IMR-90 (cell line): Measurements from ENCODE around the gene VSIR. TPM values are rescaled to one million over a fixed set of nuclear protein-coding genes. Genes with fewer than 3 reads are reported as not detected.

Experiments
- ATAC-seq: fragments of 200-7000 bp; cut with Tn5 transposase; 2 replicates; pipeline ENCODE4 v1.9.1; 2020; ENCODE audit warnings: low read depth, mild to moderate bottlenecking, moderate library complexity
- BruUV-seq: library from RNA; stranded (reverse); fragments of 400-500 nt; replicated peaks from 2 replicates; lab custom pipeline; 2021; lab: Mats Ljungman, UMichigan
- CTCF ChIA-PET: fragments of 300-600 bp; formaldehyde crosslinking; extraction: SDS; loops from one replicate; lab custom pipeline; 2021; ENCODE audit warnings: antibody characterized with exemption; lab: Yijun Ruan, JAX
- POLR2A ChIA-PET: fragments of 300-600 bp; sonication (Branson Sonifier 250); formaldehyde crosslinking; loops from one replicate; lab custom pipeline; 2022; ENCODE audit warnings: antibody characterized with exemption; ENCODE audit not compliant: unreplicated experiment; lab: Charles Lee
- DNase-seq: peaks from one replicate; pipeline ENCODE4 v3.0.0; 2013
- H2AFZ ChIP-seq: replicated peaks from 2 replicates; pipeline ENCODE3; 2013; ENCODE audit warnings: low read length, mild to moderate bottlenecking; ENCODE audit not compliant: poor library complexity
- H2AK5ac ChIP-seq: 2 replicates; pipeline ENCODE4 v1.6.1; 2013; ENCODE audit warnings: low read depth, low read length, inconsistent platforms
- H2AK9ac ChIP-seq: replicated peaks from 2 replicates; pipeline ENCODE3; 2013; ENCODE audit warnings: mild to moderate bottlenecking, low read depth, low read length, moderate library complexity; ENCODE audit not compliant: poor library complexity
- H2BK120ac ChIP-seq: 2 replicates; pipeline ENCODE4 v1.6.1; 2013; ENCODE audit warnings: low read depth, low read length, inconsistent platforms
- H2BK15ac ChIP-seq: 3 replicates; pipeline ENCODE4 v1.6.1; 2013; ENCODE audit warnings: low read depth, low read length, inconsistent platforms
- H2BK20ac ChIP-seq: 2 replicates; pipeline ENCODE4 v1.6.1; 2013; ENCODE audit warnings: low read depth, mild to moderate bottlenecking, inconsistent platforms, low read length, moderate library complexity
- H2BK5ac ChIP-seq: 2 replicates; pipeline ENCODE4 v1.6.1; 2013; ENCODE audit warnings: mild to moderate bottlenecking, low read depth, low read length, inconsistent platforms; ENCODE audit not compliant: poor library complexity, severe bottlenecking
- H3K14ac ChIP-seq: replicated peaks from 2 replicates; pipeline ENCODE4 v1.6.1; 2013; ENCODE audit warnings: low read depth, low read length, inconsistent platforms
- H3K18ac ChIP-seq: 2 replicates; pipeline ENCODE4 v1.6.1; 2013; ENCODE audit warnings: low read depth, low read length, control low read depth
- H3K23ac ChIP-seq: 2 replicates; pipeline ENCODE4 v1.6.1; 2013; ENCODE audit warnings: low read depth, low read length, inconsistent platforms
- H3K27ac ChIP-seq: 2 replicates; pipeline ENCODE4 v1.5.1; 2013; ENCODE audit warnings: mild to moderate bottlenecking, control low read depth, low read length; ENCODE audit not compliant: insufficient read depth
- H3K27me3 ChIP-seq: 2 replicates; pipeline ENCODE4 v1.6.1; 2013; ENCODE audit warnings: low read length; ENCODE audit not compliant: control insufficient read depth, insufficient read depth
- H3K36me3 ChIP-seq: 2 replicates; pipeline ENCODE4 v1.6.1; 2013; ENCODE audit warnings: low read length, mixed read lengths; ENCODE audit not compliant: control insufficient read depth, insufficient read depth
- H3K4ac ChIP-seq: 2 replicates; pipeline ENCODE4 v1.6.1; 2013; ENCODE audit warnings: low read depth, low read length, inconsistent platforms
- H3K4me1 ChIP-seq: 2 replicates; pipeline ENCODE4 v1.6.1; 2013; ENCODE audit warnings: low read length, mixed read lengths; ENCODE audit not compliant: control insufficient read depth, insufficient read depth
- H3K4me2 ChIP-seq: 2 replicates; pipeline ENCODE4 v1.6.1; 2013; ENCODE audit warnings: low read depth, mild to moderate bottlenecking, control low read depth, low read length, moderate library complexity
- H3K4me3 ChIP-seq: 2 replicates; pipeline ENCODE4 v1.5.1; 2013; ENCODE audit warnings: low read depth, mild to moderate bottlenecking, control low read depth, low read length, moderate library complexity; ENCODE audit not compliant: insufficient read depth
- H3K56ac ChIP-seq: 2 replicates; pipeline ENCODE4 v1.6.1; 2013; ENCODE audit warnings: low read length, inconsistent platforms; ENCODE audit not compliant: insufficient read depth; ENCODE audit errors: extremely low read depth
- H3K79me1 ChIP-seq, 2 experiments: 2 replicates each; pipeline ENCODE4 v1.6.1; 2013; ENCODE audit warnings: low read length in 2 of 2, inconsistent platforms in 1 of 2, low read depth in 1 of 2
- H3K9ac ChIP-seq: 2 replicates; pipeline ENCODE4 v1.6.1; 2013; ENCODE audit warnings: low read depth, low read length, control low read depth
- H3K9me1 ChIP-seq: 2 replicates; pipeline ENCODE4 v1.6.1; 2013; ENCODE audit warnings: low read length, inconsistent platforms; ENCODE audit not compliant: insufficient read depth
- H3K9me3 ChIP-seq: 2 replicates; pipeline ENCODE4 v1.6.1; 2013; ENCODE audit warnings: low read length; ENCODE audit not compliant: control insufficient read depth, insufficient read depth
- H4K20me1 ChIP-seq: 2 replicates; pipeline ENCODE4 v1.6.1; 2013; ENCODE audit warnings: low read length, inconsistent platforms; ENCODE audit not compliant: insufficient read depth
- H4K5ac ChIP-seq: 2 replicates; pipeline ENCODE4 v1.6.1; 2013; ENCODE audit warnings: mild to moderate bottlenecking, low read depth, low read length, control low read depth
- H4K8ac ChIP-seq, 2 experiments: 2 replicates each; pipeline ENCODE4 v1.6.1; 2013; ENCODE audit warnings: low read depth in 2 of 2, low read length in 2 of 2, control low read depth in 1 of 2, inconsistent platforms in 1 of 2
- H4K91ac ChIP-seq: 2 replicates; pipeline ENCODE4 v1.6.1; 2013; ENCODE audit warnings: low read depth, low read length, inconsistent platforms; ENCODE audit not compliant: insufficient read depth
- BHLHE40 ChIP-seq: fragments of 150-350 bp; IDR thresholded peaks from 2 replicates; pipeline ENCODE4 v1.6.1; 2016; ENCODE audit warnings: mild to moderate bottlenecking, low read depth, low read length
- CEBPB ChIP-seq: IDR thresholded peaks from 2 replicates; pipeline ENCODE4 v1.6.1; 2012; ENCODE audit warnings: low read depth, low read length, improper control_type of control experiment
- CHD1 ChIP-seq: IDR thresholded peaks from 2 replicates; pipeline ENCODE4 v1.6.1; 2012; ENCODE audit warnings: low read depth, low read length, improper control_type of control experiment
- CTCF ChIP-seq: conservative IDR thresholded peaks from 2 replicates; pipeline ENCODE4 v1.5.1; 2012; ENCODE audit warnings: mild to moderate bottlenecking, low read depth, low read length, improper control_type of control experiment
- ELK1 ChIP-seq: fragments of 150-350 bp; IDR thresholded peaks from 2 replicates; pipeline ENCODE4 v1.6.1; 2016; ENCODE audit warnings: low read depth, mild to moderate bottlenecking, low read length, moderate library complexity, borderline replicate concordance
- FOS ChIP-seq: fragments of 150-350 bp; IDR thresholded peaks from 2 replicates; pipeline ENCODE4 v1.6.1; 2016; ENCODE audit warnings: low read depth, low read length
- MAFK ChIP-seq: IDR thresholded peaks from 2 replicates; pipeline ENCODE4 v1.6.1; 2012; ENCODE audit warnings: low read depth, low read length, improper control_type of control experiment
- MAZ ChIP-seq: IDR thresholded peaks from 2 replicates; pipeline ENCODE4 v1.6.1; 2012; ENCODE audit warnings: low read depth, mild to moderate bottlenecking, low read length, improper control_type of control experiment, moderate library complexity, borderline replicate concordance
- MXI1 ChIP-seq: IDR thresholded peaks from 2 replicates; pipeline ENCODE4 v1.6.1; 2012; ENCODE audit warnings: low read depth, mild to moderate bottlenecking, low read length, moderate library complexity, borderline replicate concordance
- NFE2L2 ChIP-seq: fragments of 150-350 bp; IDR thresholded peaks from 2 replicates; pipeline ENCODE4 v1.6.1; 2016; ENCODE audit warnings: low read depth, mild to moderate bottlenecking, low read length
- POLR2A ChIP-seq: IDR thresholded peaks from 2 replicates; pipeline ENCODE4 v1.6.1; 2012; ENCODE audit warnings: mild to moderate bottlenecking, low read depth, low read length
- RAD21 ChIP-seq: IDR thresholded peaks from 2 replicates; pipeline ENCODE4 v1.6.1; 2012; ENCODE audit warnings: low read length, improper control_type of control experiment
- RCOR1 ChIP-seq: IDR thresholded peaks from 2 replicates; pipeline ENCODE4 v1.6.1; 2012; ENCODE audit warnings: mild to moderate bottlenecking, low read length, improper control_type of control experiment; ENCODE audit not compliant: insufficient replicate concordance
- RFX5 ChIP-seq: IDR thresholded peaks from 2 replicates; pipeline ENCODE4 v1.8.0; 2012; ENCODE audit warnings: low read depth, mild to moderate bottlenecking, low read length, moderate library complexity
- SMC3 ChIP-seq: fragments of 150-350 bp; IDR thresholded peaks from 2 replicates; pipeline ENCODE4 v1.6.1; 2016; ENCODE audit warnings: low read depth, mild to moderate bottlenecking, antibody characterized with exemption, low read length, moderate library complexity
- USF2 ChIP-seq: fragments of 150-350 bp; IDR thresholded peaks from 2 replicates; pipeline ENCODE4 v1.6.1; 2017; ENCODE audit warnings: mild to moderate bottlenecking, antibody characterized with exemption, low read length, low read depth
- WGBS, 2 experiments: methylation state at CpG; one replicate each; pipeline versions ENCODE4 v1.1.5 to v1.1.7; 2013; ENCODE audit warnings: missing lambda C conversion rate in 2 of 2; ENCODE audit not compliant: insufficient read length in 1 of 2; ENCODE audit errors: extremely low coverage in 2 of 2; 5-methylcytosine and 5-hydroxymethylcytosine counted together
- dilution Hi-C: fragments of 300-500 bp; cut with HindIII; formaldehyde crosslinking; loops from one replicate; pipeline ENCODE4 v1.14.3; 2018; ENCODE audit warnings: low sequenced_read_pairs; ENCODE audit not compliant: unreplicated experiment
- in situ Hi-C: fragments of 300-500 bp; cut with MboI; formaldehyde crosslinking; loops from 3 replicates; pipeline ENCODE4 v1.14.3; 2019; ENCODE audit warnings: low sequenced_read_pairs, inconsistent platforms, mixed read lengths
- intact Hi-C: fragments of 100-400 bp; cut with micrococcal nuclease; formaldehyde crosslinking; loops from 2 replicates; pipeline ENCODE4 v1.10.0; 2022
- polyA plus RNA-seq, 3 experiments: library from polyadenylated mRNA; depleted of rRNA; stranded (reverse); fragments of >200 nt; gene quantifications; 2 replicates each; pipeline ENCODE4 v1.2.3, GENCODE V29; 2012; ENCODE audit warnings: low replicate concordance in 1 of 3
- total RNA-seq: library from RNA; depleted of rRNA; stranded (reverse); fragments of >200 nt; gene quantifications from 2 replicates; pipeline ENCODE4 v1.2.3, GENCODE V29; 2012

The VSIR gene
- total and polyA plus RNA-seq, 2 of the 4 experiments (the other 2 are of a cell fraction), result 5.0 to 23.8 TPM

GRCh38 chr10:71743089-71743838, 30.1 kb downstream of the VSIR start:
- Histone ChIP-seq H4K20me1 (no peaks in the 10 kb centered on the region; the same call in 1 of the 2 replicates), H3K4me3 (no peak overlapping the region), H3K79me1 (no peaks in the 10 kb centered on the region), H2BK120ac (no peak overlapping the region), H4K8ac (no peak overlapping the region), H4K91ac (no peak overlapping the region), H3K14ac (no peak overlapping the region), H2BK20ac (no peak overlapping the region), H3K9me3 (peaks cover 2% of the 10 kb centered on the region; the same call in 1 of the 2 replicates), H3K27me3 (peaks cover 7% of the 10 kb centered on the region), H3K4me2 (no peak overlapping the region), H2AK5ac (no peak overlapping the region), H3K9me1 (no peaks in the 10 kb centered on the region), H2BK5ac (no peak overlapping the region), H3K36me3 (no peaks in the 10 kb centered on the region), H2BK15ac (no peak overlapping the region), H2AFZ (no peak overlapping the region), H2AK9ac (peak overlapping the region; percentile 55), H4K5ac (no peak overlapping the region), H3K9ac (no peak overlapping the region), H3K23ac (no peak overlapping the region), H3K18ac (no peak overlapping the region), H3K4me1 (peaks cover 2% of the 10 kb centered on the region; the same call in 1 of the 2 replicates), H3K4ac (no peak overlapping the region), H3K56ac (no peak overlapping the region), H3K27ac (no peak overlapping the region)
- dilution Hi-C loops (no loop called here), intact Hi-C loops (no loop called here), in situ Hi-C loops (no loop called here)
- ChIA-PET POLR2A (no interaction called here), CTCF (no interaction called here)
- ATAC-seq (no peak), DNase-seq (no peak)
- TF ChIP-seq ELK1, result no peak
- TF ChIP-seq CTCF, result no peak
- no peak for TF ChIP-seq POLR2A
- no peak for TF ChIP-seq RCOR1
- TF ChIP-seq RFX5, result no peak
- TF ChIP-seq MAZ, result no peak
- no peak for TF ChIP-seq MXI1
- TF ChIP-seq USF2, result no peak
- no peak for TF ChIP-seq RAD21
- no peak for TF ChIP-seq CHD1
- TF ChIP-seq NFE2L2, result no peak
- no peak for TF ChIP-seq MAFK
- TF ChIP-seq CEBPB, result no peak
- TF ChIP-seq BHLHE40, result no peak
- no peak for TF ChIP-seq FOS
- TF ChIP-seq SMC3, result no peak
- no TSS peak for BruUV-seq
- no CpG with 5 or more reads among the region's 4 CpGs for WGBS, 2 experiments
